HG03066 (cell line): ENCODE measurements around the gene IFIT2.

Source experiments
- ATAC-seq: cut with Tn5 transposase; IDR thresholded peaks from one replicate; pipeline ENCODE4 v1.9.1; 2021; ENCODE audit warnings: low read depth; ENCODE audit not compliant: unreplicated experiment

Gene IFIT2

GRCh38 chr10:89357975-89358374 is 56.1 kb downstream of the IFIT2 start:
- ATAC-seq = no peak
